ENCODE measurements around the gene GRID2. TPM values are rescaled to one million over a fixed set of nuclear protein-coding genes. Genes with fewer than 3 reads are reported as not detected.

The GRID2 gene
- total RNA-seq, 6 experiments from 2014 or later = not detected

DNA sequence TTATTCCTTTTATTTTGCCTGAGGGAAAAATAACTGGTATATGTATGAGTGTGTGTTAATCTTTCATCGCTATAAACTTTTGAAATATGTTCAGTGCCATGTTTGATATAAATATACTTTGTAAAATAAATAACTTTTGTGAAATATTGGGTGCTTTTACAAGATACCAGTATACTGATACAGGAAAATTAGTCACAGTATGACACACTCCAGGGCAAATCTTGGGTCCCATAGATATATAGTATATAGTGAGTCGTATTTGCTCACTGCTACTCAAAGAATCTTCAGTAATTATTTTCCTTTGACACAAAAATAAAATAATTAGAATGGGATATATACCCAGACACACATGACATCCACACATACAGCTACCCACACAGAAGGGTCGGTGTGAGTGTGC is 472.3 kb downstream of the GRID2 start:
- DNase-seq = no peak

DNA sequence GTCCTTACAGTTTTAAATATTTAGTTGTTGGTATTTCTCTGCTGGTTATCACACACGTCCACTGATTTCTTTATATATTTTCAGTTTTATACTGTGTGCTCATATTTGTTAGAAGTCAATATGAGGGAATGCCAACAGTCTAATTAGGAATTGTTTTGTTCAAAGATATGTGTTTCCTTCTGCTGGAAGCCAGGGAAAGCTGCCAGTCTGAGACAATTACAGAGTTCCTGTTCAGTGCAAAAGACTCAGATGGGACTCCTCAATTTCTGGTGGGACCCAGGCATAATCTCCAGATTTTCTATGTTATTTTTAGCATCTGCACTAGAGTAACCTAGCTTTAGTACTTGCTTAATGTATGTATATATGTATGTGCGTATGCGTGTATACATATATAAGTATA is 486.0 kb downstream of the GRID2 start:
- WGBS (ENCODE audit: insufficient coverage, low coverage, low lambda C conversion rate, missing lambda C conversion rate) = 48% methylated on average over 3 of the region's 3 CpGs
- Histone ChIP-seq H3K27me3 (no peaks in the 10 kb centered on the region), H3K9me3 (no peaks in the 10 kb centered on the region), H3K27ac (no peak overlapping the region), H3K4me3 (no peak overlapping the region), H3K4me1 (no peaks in the 10 kb centered on the region), H3K36me3 (no peaks in the 10 kb centered on the region)
- TF ChIP-seq POLR2A (IDR thresholded peaks at IDR 0.05) = no peak
- TF ChIP-seq, protein P1, sequence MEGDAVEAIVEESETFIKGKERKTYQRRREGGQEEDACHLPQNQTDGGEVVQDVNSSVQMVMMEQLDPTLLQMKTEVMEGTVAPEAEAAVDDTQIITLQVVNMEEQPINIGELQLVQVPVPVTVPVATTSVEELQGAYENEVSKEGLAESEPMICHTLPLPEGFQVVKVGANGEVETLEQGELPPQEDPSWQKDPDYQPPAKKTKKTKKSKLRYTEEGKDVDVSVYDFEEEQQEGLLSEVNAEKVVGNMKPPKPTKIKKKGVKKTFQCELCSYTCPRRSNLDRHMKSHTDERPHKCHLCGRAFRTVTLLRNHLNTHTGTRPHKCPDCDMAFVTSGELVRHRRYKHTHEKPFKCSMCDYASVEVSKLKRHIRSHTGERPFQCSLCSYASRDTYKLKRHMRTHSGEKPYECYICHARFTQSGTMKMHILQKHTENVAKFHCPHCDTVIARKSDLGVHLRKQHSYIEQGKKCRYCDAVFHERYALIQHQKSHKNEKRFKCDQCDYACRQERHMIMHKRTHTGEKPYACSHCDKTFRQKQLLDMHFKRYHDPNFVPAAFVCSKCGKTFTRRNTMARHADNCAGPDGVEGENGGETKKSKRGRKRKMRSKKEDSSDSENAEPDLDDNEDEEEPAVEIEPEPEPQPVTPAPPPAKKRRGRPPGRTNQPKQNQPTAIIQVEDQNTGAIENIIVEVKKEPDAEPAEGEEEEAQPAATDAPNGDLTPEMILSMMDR (IDR thresholded peaks at IDR 0.05) = no peak
- intact Hi-C loops (cut with DNase I) = no loop called here
- ATAC-seq (no peak), DNase-seq (no peak)

More for the DNA sequence above, 472.3 kb downstream of the GRID2 start:
- 68% methylated on average over 3 of the region's 3 CpGs for WGBS (ENCODE audit: insufficient coverage, low coverage, low lambda C conversion rate, missing lambda C conversion rate)
- Histone ChIP-seq H3K27ac (no peak overlapping the region), H3K4me1 (no peaks in the 10 kb centered on the region), H3K9me3 (no peaks in the 10 kb centered on the region), H3K27me3 (no peaks in the 10 kb centered on the region), H3K4me3 (no peak overlapping the region), H3K36me3 (no peaks in the 10 kb centered on the region)
- ATAC-seq = no peak
- TF ChIP-seq, protein P1 (IDR thresholded peaks at IDR 0.05) = no peak
- no peak for TF ChIP-seq POLR2A (IDR thresholded peaks at IDR 0.05)
- intact Hi-C loops (cut with DNase I) = no loop called here

DNA sequence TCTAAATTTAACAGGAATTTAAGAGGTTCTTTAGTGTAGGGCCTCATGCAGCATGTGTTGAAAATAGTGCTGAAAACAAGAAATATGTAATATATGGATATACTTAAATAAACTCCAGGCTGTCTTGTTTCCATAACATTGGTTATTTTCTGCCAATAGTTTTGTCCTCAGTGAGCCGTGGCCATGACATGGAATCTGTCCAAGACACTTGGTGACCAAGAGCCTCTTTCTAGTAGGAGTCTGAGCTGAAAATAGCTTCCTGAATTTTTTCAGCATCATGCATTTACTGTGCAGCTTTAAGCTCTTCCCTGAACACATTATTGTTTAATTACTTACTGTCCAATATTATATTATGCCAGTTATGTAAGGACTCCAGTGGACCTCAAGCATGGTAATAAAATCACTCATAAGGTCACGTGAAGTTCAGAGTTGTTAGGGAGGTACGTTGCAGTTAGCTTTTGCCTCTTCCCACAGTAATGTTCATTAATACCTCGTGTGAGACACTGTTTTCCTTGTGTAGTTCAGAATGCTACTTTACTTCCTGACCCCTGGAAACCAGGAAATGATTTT is 488.2 kb downstream of the GRID2 start:
- intact Hi-C loops (cut with DNase I) = no loop called here
- TF ChIP-seq, protein P1 (IDR thresholded peaks at IDR 0.05) = no peak
- TF ChIP-seq POLR2A (IDR thresholded peaks at IDR 0.05) = no peak
- ATAC-seq = peak in 1 of 4 donors; percentile 20
- Histone ChIP-seq H3K4me3 (no peak overlapping the region), H3K36me3 (no peaks in the 10 kb centered on the region), H3K27me3 (no peaks in the 10 kb centered on the region), H3K9me3 (no peaks in the 10 kb centered on the region), H3K4me1 (no peaks in the 10 kb centered on the region), H3K27ac (no peak overlapping the region)
- no peak for DNase-seq
- WGBS (ENCODE audit: insufficient coverage, low coverage, low lambda C conversion rate, missing lambda C conversion rate) = 35% methylated on average over 4 of the region's 4 CpGs

DNA sequence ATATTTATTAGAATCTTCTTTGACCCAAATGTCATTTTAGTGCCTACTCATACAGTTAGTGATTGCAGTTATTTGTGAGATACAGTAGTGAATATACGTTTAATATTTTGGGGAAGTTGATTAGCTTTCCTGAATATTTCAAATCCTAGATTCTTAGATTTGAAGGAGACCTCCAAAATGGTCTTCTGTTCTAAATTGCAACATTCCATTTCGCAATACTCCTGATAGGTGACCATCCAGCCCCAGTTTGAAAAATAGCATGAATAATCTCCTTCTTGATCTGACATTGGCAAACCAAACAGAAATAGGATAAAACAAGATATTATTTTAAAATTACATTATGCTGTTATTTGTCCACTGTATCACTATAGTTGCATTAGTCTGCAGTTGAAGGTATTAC is 505.6 kb downstream of the GRID2 start:
- no peak for DNase-seq
- Histone ChIP-seq H3K4me1 (no peaks in the 10 kb centered on the region), H3K27ac (no peak overlapping the region), H3K27me3 (no peaks in the 10 kb centered on the region), H3K4me3 (no peak overlapping the region), H3K36me3 (no peaks in the 10 kb centered on the region), H3K9me3 (no peaks in the 10 kb centered on the region)
- ATAC-seq = no peak
- 61% methylated on average over 2 of the region's 2 CpGs for WGBS (ENCODE audit: insufficient coverage, low coverage, low lambda C conversion rate, missing lambda C conversion rate)
- intact Hi-C loops (cut with DNase I) = no loop called here
- TF ChIP-seq POLR2A (IDR thresholded peaks at IDR 0.05) = no peak
- TF ChIP-seq, protein P1 (IDR thresholded peaks at IDR 0.05) = no peak

DNA sequence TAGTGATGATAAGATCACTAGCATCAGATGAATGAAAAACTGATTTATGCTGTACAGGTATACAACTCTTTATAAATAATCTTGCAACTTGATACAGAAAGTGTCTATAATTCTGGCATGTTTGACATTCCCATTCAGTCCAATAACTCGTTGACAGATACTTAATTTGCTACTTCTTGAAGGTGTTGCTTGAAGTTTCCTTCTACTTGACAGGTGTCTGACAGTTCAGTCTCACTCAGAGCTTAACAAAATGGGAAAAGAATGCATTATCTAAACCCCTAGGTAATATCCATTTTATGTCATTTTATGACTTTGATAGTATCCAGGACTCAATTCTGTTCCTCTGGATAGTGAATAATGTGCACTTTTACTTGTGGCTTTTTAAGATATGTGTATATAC is 508.9 kb downstream of the GRID2 start:
- no peak overlapping the region for H3K4me3 ChIP-seq
- H3K27ac ChIP-seq = no peak overlapping the region
- DNase-seq (no peak), ATAC-seq (no peak)
- intact Hi-C loops (cut with DNase I) = no loop called here
- no peaks in the 10 kb centered on the region for H3K27me3 ChIP-seq
- no peaks in the 10 kb centered on the region for H3K9me3 ChIP-seq
- H3K36me3 ChIP-seq = no peaks in the 10 kb centered on the region
- WGBS (ENCODE audit: insufficient coverage, low coverage, low lambda C conversion rate, missing lambda C conversion rate) = 19% methylated on average over 1 of the region's 1 CpG
- H3K4me1 ChIP-seq = no peaks in the 10 kb centered on the region
- no peak for TF ChIP-seq POLR2A (IDR thresholded peaks at IDR 0.05)
- TF ChIP-seq, protein P1 (IDR thresholded peaks at IDR 0.05) = no peak
